Body of pancreas (tissue), 4 donors: ENCODE measurements around the gene ERBB4.

Experiments used
- POLR2A ChIP-seq, 3 donors: fragments of 450-650 bp; IDR thresholded peaks; one replicate each; pipeline ENCODE4 v1.6.1; 2016; ENCODE audit warnings: antibody characterized with exemption in 3 of 3, mild to moderate bottlenecking in 2 of 3
- TF ChIP-seq, protein P1 (sequence below), 7 experiments: fragments of 450-650 bp in 4 of 7; fragments of 200-600 bp in 3 of 7; sonication (generic) in 3 of 7; IDR thresholded peaks; one replicate each; pipeline ENCODE4 v1.5.1; 2016 to 2019; ENCODE audit warnings: antibody characterized with exemption in 7 of 7

DNA sequence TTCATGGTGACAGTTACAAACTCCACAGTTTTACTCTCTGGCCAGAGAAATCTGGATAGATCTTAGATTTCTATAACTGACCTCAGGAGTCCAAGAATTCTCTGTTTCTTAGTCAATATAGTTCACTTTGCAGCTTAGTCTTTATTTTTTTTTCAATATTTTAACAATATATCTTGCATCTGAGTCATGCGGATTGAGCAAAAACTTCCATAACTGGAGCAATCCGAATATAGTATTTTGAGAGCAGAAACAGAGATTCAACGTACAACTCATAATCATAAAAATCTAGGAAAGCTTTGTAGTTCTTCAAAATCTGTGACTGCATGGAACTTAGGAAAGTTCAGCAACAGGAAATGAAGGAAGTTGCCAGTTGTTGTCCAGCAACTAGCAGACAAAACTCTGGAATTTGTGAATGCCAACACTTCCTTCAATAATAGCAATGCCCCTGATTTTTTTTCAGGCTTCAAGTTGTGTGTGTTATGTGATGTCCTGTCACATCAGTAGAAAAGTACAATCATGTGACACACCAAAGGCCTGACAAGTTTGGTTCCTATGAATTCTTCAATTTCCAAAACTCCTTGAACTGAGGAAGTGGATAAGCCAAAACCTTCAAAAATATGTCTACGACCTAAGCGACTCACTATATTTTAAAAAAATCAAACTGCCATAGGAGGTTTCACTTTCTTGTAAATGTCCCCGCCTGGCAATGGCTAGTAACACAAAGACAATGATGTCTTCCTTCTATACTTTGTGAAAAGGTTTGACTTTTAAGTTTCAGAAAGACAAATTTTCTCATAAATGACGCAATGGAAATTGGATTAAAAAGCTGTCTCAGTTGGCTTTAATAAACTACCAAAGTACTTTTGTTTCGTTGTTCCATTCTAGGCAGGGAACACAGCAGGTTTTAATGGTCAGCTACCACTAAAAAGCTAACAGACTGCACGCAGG lies 510.6 kb downstream of the ERBB4 start:
- TF ChIP-seq POLR2A (IDR thresholded peaks at IDR 0.05) = no peak
- TF ChIP-seq, protein P1, sequence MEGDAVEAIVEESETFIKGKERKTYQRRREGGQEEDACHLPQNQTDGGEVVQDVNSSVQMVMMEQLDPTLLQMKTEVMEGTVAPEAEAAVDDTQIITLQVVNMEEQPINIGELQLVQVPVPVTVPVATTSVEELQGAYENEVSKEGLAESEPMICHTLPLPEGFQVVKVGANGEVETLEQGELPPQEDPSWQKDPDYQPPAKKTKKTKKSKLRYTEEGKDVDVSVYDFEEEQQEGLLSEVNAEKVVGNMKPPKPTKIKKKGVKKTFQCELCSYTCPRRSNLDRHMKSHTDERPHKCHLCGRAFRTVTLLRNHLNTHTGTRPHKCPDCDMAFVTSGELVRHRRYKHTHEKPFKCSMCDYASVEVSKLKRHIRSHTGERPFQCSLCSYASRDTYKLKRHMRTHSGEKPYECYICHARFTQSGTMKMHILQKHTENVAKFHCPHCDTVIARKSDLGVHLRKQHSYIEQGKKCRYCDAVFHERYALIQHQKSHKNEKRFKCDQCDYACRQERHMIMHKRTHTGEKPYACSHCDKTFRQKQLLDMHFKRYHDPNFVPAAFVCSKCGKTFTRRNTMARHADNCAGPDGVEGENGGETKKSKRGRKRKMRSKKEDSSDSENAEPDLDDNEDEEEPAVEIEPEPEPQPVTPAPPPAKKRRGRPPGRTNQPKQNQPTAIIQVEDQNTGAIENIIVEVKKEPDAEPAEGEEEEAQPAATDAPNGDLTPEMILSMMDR (IDR thresholded peaks at IDR 0.05) = no peak
